ENCODE data around the gene HNRNPC. TPM values are rescaled to one million over a fixed set of nuclear protein-coding genes. Genes with fewer than 3 reads are reported as not detected.
A peak's percentile ranks its signal among the peaks of the same experiment; 100 is the strongest.
"Not testable (repeated sequence)": the region's sequence is repeated elsewhere in the genome, so short reads cannot be mapped to it uniquely, and the experiment has no call there.

Gene HNRNPC
- total RNA-seq, 5 donors from 2014 or later (not counting 1 experiment from before 2014, with no cell fraction given): 417 to 530 (median 441) TPM

DNA sequence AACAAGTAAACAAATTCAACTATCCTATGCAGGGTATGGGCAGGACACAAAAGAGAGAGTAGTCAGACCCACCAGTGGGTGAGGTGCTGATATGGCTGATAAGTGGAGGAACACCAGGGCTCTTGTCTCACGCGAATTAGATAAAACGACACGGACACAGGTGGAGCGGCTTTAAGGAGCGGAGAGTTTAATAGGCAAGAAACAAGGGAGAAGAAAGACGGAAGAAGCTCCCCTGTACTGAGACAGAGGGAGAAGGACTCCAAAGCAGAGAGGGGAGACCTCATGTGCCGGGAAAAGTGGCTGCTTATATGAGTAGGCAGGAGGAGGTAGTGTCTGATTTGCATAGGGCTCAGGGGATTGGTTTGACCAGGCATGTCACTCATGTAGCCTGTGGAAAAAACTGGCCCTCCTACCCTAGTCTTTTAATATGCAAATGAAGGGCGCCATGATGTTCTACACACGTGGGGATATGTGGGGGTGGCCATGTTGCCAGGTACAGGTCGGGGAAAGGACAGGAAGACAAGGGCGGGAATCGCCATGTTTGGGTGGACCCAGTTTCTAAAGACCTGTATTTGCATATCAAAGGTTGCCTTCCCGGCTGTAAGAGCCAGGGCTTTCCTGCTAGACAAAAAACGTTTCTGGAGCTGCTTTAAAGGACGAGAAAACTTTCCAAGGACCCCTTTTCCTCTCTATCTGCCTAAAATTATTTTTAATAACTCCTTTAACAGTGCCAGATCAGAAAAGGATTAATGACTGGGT is 39.4 kb upstream of the HNRNPC start:
- 8% methylated on average over 15 of the region's 16 CpGs for WGBS (ENCODE audit: insufficient coverage)
- CTCF ChIA-PET: interaction anchor here (0.6 to 0.9 kb wide), 3 partner anchors 10 to 43 kb away, joined by 3 read pairs; no protein-coding TSS in a partner anchor
- Histone ChIP-seq H3K27me3 (replicated peaks in 1 of 2; ENCODE audit: control insufficient read depth in 2 of 2, extremely low read depth in 1 of 2, insufficient read depth in 2 of 2, low read length in 1 of 2) (peaks cover 0 to 7% of the 10 kb centered on the region in 2 experiments), H3K27ac (ENCODE audit: low read length) (peak overlapping the region; percentile 63), H3K36me3 (ENCODE audit: control insufficient read depth in 2 of 2, extremely low read depth in 1 of 2, insufficient read depth in 1 of 2, low read length in 1 of 2) (no peaks in the 10 kb centered on the region), H3K4me3 (ENCODE audit: control insufficient read depth in 1 of 2, extremely low read depth in 1 of 2, low read length in 1 of 2) (peak overlapping the region; percentile 42 to 43), H3K9me3 (no peaks in the 10 kb centered on the region), H3K4me1 (ENCODE audit: control insufficient read depth in 1 of 2, extremely low read depth in 1 of 2, insufficient read depth in 2 of 2, low read length in 2 of 2) (peaks cover 8 to 12% of the 10 kb centered on the region in 2 experiments)
- ATAC-seq (replicated peaks in 1 of 4): peak; percentile 90 to 93 (median 91)
- peak overlapping the region; percentile 84 to 87 for H3K27ac Mint-ChIP-seq
- DNase-seq: peak; percentile 42 to 81 (median 68)
- peaks cover 0 to 3% of the 10 kb centered on the region in 2 donors for H3K27me3 Mint-ChIP-seq
- no peaks in the 10 kb centered on the region for H3K36me3 Mint-ChIP-seq
- POLR2A ChIA-PET: interaction anchor here (0.7 to 1.0 kb wide), 2 partner anchors 30 to 53 kb away, joined by 3 read pairs; no protein-coding TSS in a partner anchor
- no peaks in the 10 kb centered on the region for H3K9me3 Mint-ChIP-seq
- H3K4me3 Mint-ChIP-seq: peak overlapping the region; percentile 75 to 84 (median 80)
- peaks cover 17 to 24% (median 21%) of the 10 kb centered on the region in 3 donors for H3K4me1 Mint-ChIP-seq

DNA sequence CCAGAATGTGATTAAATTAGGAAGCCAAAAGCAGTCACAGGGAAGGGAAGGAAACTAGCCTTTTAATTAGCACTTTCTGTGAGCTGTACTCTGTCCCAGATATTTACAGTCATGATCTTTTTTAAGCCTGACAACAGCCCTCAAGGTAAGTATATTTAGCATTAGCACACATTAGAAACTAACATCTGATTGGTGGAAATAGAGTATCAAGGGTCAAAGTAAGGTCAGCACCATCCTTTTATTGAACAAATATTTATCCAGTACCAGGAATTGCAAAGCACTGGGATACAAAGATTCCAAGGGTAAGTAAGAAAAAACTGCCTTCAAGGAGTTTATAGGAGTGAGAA is 38.9 kb upstream of the HNRNPC start:
- Histone ChIP-seq H3K4me3 (ENCODE audit: control insufficient read depth in 1 of 2, extremely low read depth in 1 of 2, low read length in 1 of 2) (peak overlapping the region in 1 of 2 donors; percentile 43), H3K27ac (ENCODE audit: low read length) (peak overlapping the region; percentile 56), H3K27me3 (replicated peaks in 1 of 2; ENCODE audit: control insufficient read depth in 2 of 2, extremely low read depth in 1 of 2, insufficient read depth in 2 of 2, low read length in 1 of 2) (peaks cover 0 to 4% of the 10 kb centered on the region in 2 experiments), H3K36me3 (ENCODE audit: control insufficient read depth in 2 of 2, extremely low read depth in 1 of 2, insufficient read depth in 1 of 2, low read length in 1 of 2) (no peaks in the 10 kb centered on the region), H3K9me3 (no peaks in the 10 kb centered on the region), H3K4me1 (ENCODE audit: control insufficient read depth in 1 of 2, extremely low read depth in 1 of 2, insufficient read depth in 2 of 2, low read length in 2 of 2) (peaks cover 8 to 12% of the 10 kb centered on the region in 2 experiments)
- no peak for ATAC-seq (replicated peaks in 1 of 4)
- CTCF ChIA-PET: no interaction called here
- Mint-ChIP-seq H3K4me1 (peaks cover 17 to 24% (median 21%) of the 10 kb centered on the region in 3 donors), H3K4me3 (peak overlapping the region; percentile 75 to 84 (median 80)), H3K36me3 (no peaks in the 10 kb centered on the region), H3K9me3 (no peaks in the 10 kb centered on the region), H3K27ac (peak overlapping the region; percentile 84 to 87), H3K27me3 (peaks cover under 1 to 3% of the 10 kb centered on the region in 2 donors)
- POLR2A ChIA-PET: interaction anchor here in 1 of 2 donors (1.0 kb wide), 1 partner anchor 53 kb away, joined by 3 read pairs; no protein-coding TSS in a partner anchor
- no peak for DNase-seq

DNA sequence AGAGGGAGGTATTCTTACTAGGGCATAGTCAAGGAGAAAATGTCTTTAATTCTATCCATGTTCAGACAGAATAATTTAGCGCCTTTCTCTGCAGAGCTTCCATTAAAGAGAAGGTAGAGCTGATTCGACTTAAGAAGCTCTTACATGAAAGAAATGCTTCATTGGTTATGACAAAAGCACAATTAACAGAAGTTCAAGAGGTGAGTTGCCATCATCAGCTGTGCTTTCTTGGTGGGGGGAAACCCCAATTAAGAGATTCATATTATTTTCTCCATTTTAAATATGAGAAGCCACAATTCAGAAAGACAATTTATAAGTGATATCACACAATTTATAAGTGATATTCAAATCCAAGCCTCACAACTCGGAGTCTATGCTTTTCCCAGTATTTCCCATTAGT is 38.4 kb upstream of the HNRNPC start:
- ChIA-PET CTCF (no interaction called here), POLR2A (no interaction called here)
- Mint-ChIP-seq H3K9me3 (no peaks in the 10 kb centered on the region), H3K36me3 (no peaks in the 10 kb centered on the region), H3K27ac (peak overlapping the region; percentile 84 to 87), H3K4me3 (peak overlapping the region in 1 of 3 donors; percentile 84), H3K4me1 (peaks cover 17 to 24% (median 21%) of the 10 kb centered on the region in 3 donors), H3K27me3 (peaks cover 3% of the 10 kb centered on the region in 2 donors)
- peaks cover 8 to 12% of the 10 kb centered on the region in 2 experiments for H3K4me1 ChIP-seq (ENCODE audit: control insufficient read depth in 1 of 2, extremely low read depth in 1 of 2, insufficient read depth in 2 of 2, low read length in 2 of 2)
- H3K27ac ChIP-seq (ENCODE audit: low read length): peak overlapping the region; percentile 56
- ATAC-seq (replicated peaks in 1 of 4) (no peak), DNase-seq (peak in 1 of 35 experiments; percentile 13)
- H3K36me3 ChIP-seq (ENCODE audit: control insufficient read depth in 2 of 2, extremely low read depth in 1 of 2, insufficient read depth in 1 of 2, low read length in 1 of 2): no peaks in the 10 kb centered on the region
- no CpG with 5 or more reads among the region's 3 CpGs for WGBS (ENCODE audit: insufficient coverage)
- H3K4me3 ChIP-seq (ENCODE audit: control insufficient read depth in 1 of 2, extremely low read depth in 1 of 2, low read length in 1 of 2): no peak overlapping the region
- H3K27me3 ChIP-seq (replicated peaks in 1 of 2; ENCODE audit: control insufficient read depth in 2 of 2, extremely low read depth in 1 of 2, insufficient read depth in 2 of 2, low read length in 1 of 2): peaks cover 0 to under 1% of the 10 kb centered on the region in 2 experiments
- H3K9me3 ChIP-seq: no peaks in the 10 kb centered on the region

DNA sequence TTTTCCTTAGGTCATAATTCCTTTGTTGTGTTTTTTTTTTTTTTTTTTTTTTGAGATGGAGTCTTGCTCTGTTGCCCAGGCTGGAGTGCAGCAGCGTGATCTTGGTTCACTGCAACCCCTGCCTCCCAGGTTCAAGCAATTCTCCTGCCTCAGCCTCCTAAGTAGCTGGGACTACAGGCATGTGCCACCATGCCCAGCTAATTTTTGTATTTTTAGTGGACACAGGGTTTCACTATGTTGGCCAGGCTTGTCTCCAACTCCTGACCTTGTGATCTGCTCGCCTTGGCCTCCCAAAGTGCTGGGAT is 33.5 kb upstream of the HNRNPC start:
- ATAC-seq (replicated peaks in 1 of 4); DNase-seq; H3K36me3 Mint-ChIP-seq; H3K27ac Mint-ChIP-seq; H3K9me3 Mint-ChIP-seq; H3K4me3 ChIP-seq (ENCODE audit: control insufficient read depth in 1 of 2, extremely low read depth in 1 of 2, low read length in 1 of 2); H3K27ac ChIP-seq (ENCODE audit: low read length); H3K9me3 ChIP-seq; H3K4me1 ChIP-seq (ENCODE audit: control insufficient read depth in 1 of 2, extremely low read depth in 1 of 2, insufficient read depth in 2 of 2, low read length in 2 of 2); H3K4me3 Mint-ChIP-seq; H3K36me3 ChIP-seq (ENCODE audit: control insufficient read depth in 2 of 2, extremely low read depth in 1 of 2, insufficient read depth in 1 of 2, low read length in 1 of 2); POLR2A ChIA-PET: not testable (repeated sequence)
- peaks cover 5 to 13% (median 6%) of the 10 kb centered on the region in 3 donors for H3K4me1 Mint-ChIP-seq
- CTCF ChIA-PET: interaction anchor here in 1 of 2 donors (0.6 kb wide), 1 partner anchor 43 kb away, joined by 3 read pairs; no protein-coding TSS in a partner anchor
- H3K27me3 Mint-ChIP-seq: peaks cover 14 to 15% of the 10 kb centered on the region in 2 donors
- H3K27me3 ChIP-seq (replicated peaks in 1 of 2; ENCODE audit: control insufficient read depth in 2 of 2, extremely low read depth in 1 of 2, insufficient read depth in 2 of 2, low read length in 1 of 2): peaks cover 0 to 24% of the 10 kb centered on the region in 2 experiments
- WGBS (ENCODE audit: insufficient coverage): no CpG with 5 or more reads among the region's 2 CpGs

DNA sequence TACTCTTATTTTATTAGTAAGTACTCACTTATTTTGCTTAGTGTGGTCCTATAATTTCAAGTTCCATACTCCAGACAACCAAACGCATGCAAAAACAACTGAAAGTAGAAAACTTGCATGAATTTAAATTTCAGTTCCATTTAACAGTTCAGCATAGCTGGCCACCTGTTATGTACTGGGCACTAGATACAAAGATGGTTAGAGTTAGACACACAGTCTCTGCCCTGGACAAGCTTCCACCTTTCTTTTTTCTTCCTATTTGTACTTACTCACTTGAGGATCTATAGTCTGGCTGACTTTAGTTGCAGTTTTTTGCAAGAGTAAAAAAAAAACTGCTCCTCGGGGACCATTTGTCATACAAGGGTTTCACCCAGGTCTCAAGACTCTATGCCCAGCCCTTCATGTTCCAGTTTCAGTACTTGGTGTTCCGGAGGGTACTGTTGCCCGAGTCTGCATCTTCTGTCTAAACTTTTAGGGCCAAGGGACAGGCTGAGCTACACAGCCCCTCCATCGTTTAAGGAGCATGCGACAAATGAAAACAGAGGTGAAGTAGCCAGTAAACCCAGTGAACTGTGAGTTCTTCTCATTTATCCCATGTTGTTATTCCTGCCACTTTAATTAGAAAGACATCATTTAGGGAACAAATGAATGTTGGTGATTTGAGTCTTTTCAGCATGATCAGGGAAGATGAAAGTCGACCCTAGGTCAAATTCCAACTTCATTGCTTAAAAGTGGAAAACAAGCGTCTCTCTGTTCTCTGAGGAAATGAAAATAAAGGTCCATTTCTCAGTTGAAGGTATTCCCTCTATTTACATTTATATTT is 33.0 kb upstream of the HNRNPC start:
- ChIA-PET CTCF (interaction anchor here in 1 of 2 donors (0.6 kb wide), 1 partner anchor 42 kb away, joined by 3 read pairs; no protein-coding TSS in a partner anchor), POLR2A (no interaction called here)
- H3K27me3 ChIP-seq (replicated peaks in 1 of 2; ENCODE audit: control insufficient read depth in 2 of 2, extremely low read depth in 1 of 2, insufficient read depth in 2 of 2, low read length in 1 of 2): peaks cover 0 to 24% of the 10 kb centered on the region in 2 experiments
- H3K9me3 Mint-ChIP-seq: no peaks in the 10 kb centered on the region
- peaks cover 2 to 7% (median 6%) of the 10 kb centered on the region in 3 donors for H3K4me1 Mint-ChIP-seq
- H3K36me3 ChIP-seq (ENCODE audit: control insufficient read depth in 2 of 2, extremely low read depth in 1 of 2, insufficient read depth in 1 of 2, low read length in 1 of 2): no peaks in the 10 kb centered on the region
- no peak overlapping the region for H3K27ac ChIP-seq (ENCODE audit: low read length)
- no peaks in the 10 kb centered on the region for H3K36me3 Mint-ChIP-seq
- ATAC-seq (replicated peaks in 1 of 4) (no peak), DNase-seq (no peak)
- no peak overlapping the region for H3K4me3 Mint-ChIP-seq
- H3K4me3 ChIP-seq (ENCODE audit: control insufficient read depth in 1 of 2, extremely low read depth in 1 of 2, low read length in 1 of 2): no peak overlapping the region
- 83% methylated on average over 1 of the region's 8 CpGs for WGBS (ENCODE audit: insufficient coverage)
- H3K27me3 Mint-ChIP-seq: peaks cover 16 to 19% of the 10 kb centered on the region in 2 donors
- H3K9me3 ChIP-seq: no peaks in the 10 kb centered on the region
- H3K27ac Mint-ChIP-seq: no peak overlapping the region
- peaks cover 2 to 5% of the 10 kb centered on the region in 2 experiments for H3K4me1 ChIP-seq (ENCODE audit: control insufficient read depth in 1 of 2, extremely low read depth in 1 of 2, insufficient read depth in 2 of 2, low read length in 2 of 2)

DNA sequence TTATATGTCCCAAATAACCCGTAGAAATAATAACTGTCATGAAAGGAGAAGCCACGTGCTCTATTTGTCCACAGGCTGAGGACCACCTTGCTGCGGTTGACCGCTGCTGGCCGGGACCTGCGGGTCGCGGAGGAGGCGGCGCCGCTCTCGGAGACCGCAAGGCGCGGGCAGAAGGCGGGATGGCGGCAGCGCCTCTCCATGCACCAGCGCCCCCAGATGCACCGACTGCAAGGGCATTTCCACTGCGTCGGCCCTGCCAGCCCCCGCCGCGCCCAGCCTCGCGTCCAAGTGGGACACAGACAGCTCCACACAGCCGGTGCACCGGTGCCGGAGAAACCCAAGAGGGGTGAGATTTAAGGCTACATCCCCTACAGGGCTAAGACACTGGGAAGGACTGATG is 31.6 kb upstream of the HNRNPC start:
- H3K4me1 Mint-ChIP-seq: peaks cover 2 to 6% (median 5%) of the 10 kb centered on the region in 3 donors
- ChIA-PET POLR2A (no interaction called here), CTCF (no interaction called here)
- Histone ChIP-seq H3K9me3 (no peaks in the 10 kb centered on the region), H3K36me3 (ENCODE audit: control insufficient read depth in 2 of 2, extremely low read depth in 1 of 2, insufficient read depth in 1 of 2, low read length in 1 of 2) (no peaks in the 10 kb centered on the region), H3K4me3 (ENCODE audit: control insufficient read depth in 1 of 2, extremely low read depth in 1 of 2, low read length in 1 of 2) (peak overlapping the region in 1 of 2 donors; percentile 62), H3K27me3 (replicated peaks in 1 of 2; ENCODE audit: control insufficient read depth in 2 of 2, extremely low read depth in 1 of 2, insufficient read depth in 2 of 2, low read length in 1 of 2) (peaks cover 0 to 26% of the 10 kb centered on the region in 2 experiments), H3K27ac (ENCODE audit: low read length) (no peak overlapping the region), H3K4me1 (ENCODE audit: control insufficient read depth in 1 of 2, extremely low read depth in 1 of 2, insufficient read depth in 2 of 2, low read length in 2 of 2) (peaks cover 2 to 5% of the 10 kb centered on the region in 2 experiments)
- ATAC-seq (replicated peaks in 1 of 4): peak; percentile 45 to 75 (median 56)
- peak overlapping the region in 2 of 3 donors; percentile 31 to 45 for H3K4me3 Mint-ChIP-seq
- H3K27me3 Mint-ChIP-seq: peaks cover 16 to 19% of the 10 kb centered on the region in 2 donors
- no peaks in the 10 kb centered on the region for H3K9me3 Mint-ChIP-seq
- H3K27ac Mint-ChIP-seq: no peak overlapping the region
- H3K36me3 Mint-ChIP-seq: no peaks in the 10 kb centered on the region
- peak in 21 of 35 experiments; percentile 1 to 41 (median 8) for DNase-seq
- 2% methylated on average over 27 of the region's 30 CpGs for WGBS (ENCODE audit: insufficient coverage)

Measured in T-cell (primary cell).